IPS DF 19.7 (cell line): ENCODE results near the gene TPST1.
"Not testable (repeated sequence)": the region's sequence is repeated elsewhere in the genome, so short reads cannot be mapped to it uniquely, and the experiment has no call there.

Experiments used
- DNase-seq: peaks from one replicate; pipeline ENCODE4 v3.0.0-alpha.2; 2013; ENCODE audit warnings: low read depth, low spot score

The TPST1 gene

GRCh38 chr7:66331883-66332282 is 126.7 kb downstream of the TPST1 start:
- DNase-seq: no peak

GRCh38 chr7:66333443-66333842 is 128.3 kb downstream of the TPST1 start:
- no peak for DNase-seq

GRCh38 chr7:66335318-66335717 is 130.2 kb downstream of the TPST1 start:
- DNase-seq: no peak

GRCh38 chr7:66336760-66337159 is 131.6 kb downstream of the TPST1 start:
- no peak for DNase-seq

- DNase-seq: no peak
Observed at GRCh38 chr7:66339141-66339540, 134.0 kb downstream of the TPST1 start.

GRCh38 chr7:66344166-66344565 is 139.0 kb downstream of the TPST1 start:
- no peak for DNase-seq

GRCh38 chr7:66348531-66348930 is 143.4 kb downstream of the TPST1 start:
- no peak for DNase-seq

- DNase-seq: no peak
Observed at GRCh38 chr7:66348959-66349358, 143.8 kb downstream of the TPST1 start.

- DNase-seq: no peak
Observed at GRCh38 chr7:66352071-66352470, 146.9 kb downstream of the TPST1 start.

DNA sequence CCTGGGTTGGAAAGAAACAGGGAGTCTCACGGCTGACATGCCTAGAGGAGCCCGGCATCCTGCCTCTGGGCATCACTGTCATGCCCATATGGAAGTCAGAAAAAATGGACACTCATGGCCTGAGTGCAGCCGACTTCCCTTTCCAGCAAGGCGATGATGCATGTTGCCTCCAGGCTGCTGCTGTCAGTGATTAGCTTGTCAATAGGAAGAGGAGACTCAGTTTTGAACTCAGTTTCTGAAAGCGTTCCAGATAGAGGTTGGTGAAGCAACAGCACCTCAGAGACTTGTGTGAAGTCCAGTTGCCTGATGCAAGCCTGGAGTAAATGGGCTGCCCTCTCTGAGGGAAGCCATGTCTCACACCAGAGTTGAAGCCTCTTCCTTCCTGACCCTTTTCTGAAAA is 148.4 kb downstream of the TPST1 start:
- DNase-seq: no peak

DNA sequence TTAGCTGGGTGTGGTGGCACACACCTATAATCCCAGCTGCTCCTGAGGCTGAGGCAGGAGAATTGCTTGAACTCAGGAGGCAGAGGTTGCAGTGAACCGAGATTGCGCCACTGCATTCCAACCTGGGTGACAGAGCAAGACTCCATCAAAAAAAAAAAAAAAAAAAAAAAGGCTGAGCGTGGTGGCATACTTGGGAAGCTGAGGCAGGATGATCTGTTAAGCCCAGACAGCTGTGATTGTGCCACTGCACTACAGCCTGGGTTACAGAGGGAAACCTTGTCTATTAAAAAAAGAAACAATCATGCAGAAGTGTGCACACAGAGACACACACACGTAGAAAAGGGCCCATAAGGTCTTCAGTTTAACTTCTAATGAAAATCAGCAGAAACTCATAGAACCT is 150.6 kb downstream of the TPST1 start:
- DNase-seq: no peak

DNA sequence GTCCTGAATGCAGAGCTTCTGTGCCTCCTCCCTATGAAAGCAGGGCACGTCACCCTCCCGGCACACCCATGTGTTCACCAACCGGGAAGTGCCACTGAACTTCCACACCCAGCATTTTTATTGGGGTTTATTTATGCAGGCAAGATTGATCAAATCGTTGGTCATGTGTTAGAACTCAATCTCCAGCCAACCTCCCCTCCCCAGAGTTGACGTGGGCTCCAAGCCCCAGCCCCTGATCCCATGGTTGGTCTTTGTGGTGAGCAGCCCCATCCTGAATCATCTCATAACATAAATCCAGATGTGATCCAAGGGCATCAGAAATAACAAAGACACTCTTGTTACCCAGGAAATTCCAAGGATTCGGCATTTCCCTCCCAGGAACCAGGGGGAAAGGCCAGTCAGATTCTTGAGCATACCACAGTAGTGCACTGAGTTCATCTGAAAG is 151.2 kb downstream of the TPST1 start:
- DNase-seq: no peak

DNA sequence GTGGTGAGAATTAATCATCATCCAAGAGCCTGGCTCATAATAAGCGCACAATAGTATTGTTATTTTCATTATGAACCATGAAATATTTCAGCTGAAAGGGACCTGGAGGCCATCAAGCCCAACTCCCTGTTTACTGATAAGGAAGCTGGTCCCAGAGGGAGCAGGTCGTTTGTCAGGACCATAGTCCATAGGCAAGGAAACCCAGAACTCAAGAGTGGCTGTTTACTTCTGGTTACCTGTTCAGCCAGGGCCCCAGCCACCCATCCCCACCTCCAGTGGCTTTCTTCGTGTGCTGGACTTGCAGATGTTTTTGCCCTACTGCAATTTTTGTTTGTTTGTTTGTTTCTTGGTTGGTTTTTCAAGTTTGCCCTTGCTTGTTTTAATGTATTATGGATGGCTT is 152.0 kb downstream of the TPST1 start:
- no peak for DNase-seq

DNA sequence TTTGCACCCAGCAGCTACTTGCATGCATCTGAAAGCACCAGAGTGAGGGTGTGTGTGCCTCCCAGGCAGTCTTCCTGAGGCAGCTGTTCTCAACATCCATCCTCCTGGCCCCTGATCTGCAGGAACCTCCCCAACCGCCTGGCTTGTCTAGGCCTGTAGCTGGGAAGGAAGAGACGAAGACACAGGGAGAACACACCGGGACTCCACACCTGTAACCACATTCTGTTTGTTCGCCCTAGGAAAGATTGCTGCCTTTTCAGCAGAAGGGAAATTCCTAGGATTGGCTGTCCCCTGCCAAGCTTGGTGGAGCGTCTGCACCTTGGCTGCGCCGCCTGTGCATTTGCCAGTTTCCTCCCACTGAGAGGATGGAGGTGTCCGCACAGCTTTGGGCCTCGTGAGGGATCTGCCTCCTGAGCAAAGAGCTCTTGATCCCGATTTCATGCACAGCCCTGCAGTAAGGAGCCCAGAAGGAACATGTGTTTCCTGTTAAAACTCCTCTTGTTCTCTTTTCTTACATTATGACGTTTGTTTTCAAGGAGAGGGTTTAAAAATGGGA is 154.6 kb downstream of the TPST1 start:
- no peak for DNase-seq

- no peak for DNase-seq
Observed at GRCh38 chr7:66362136-66362535, 157.0 kb downstream of the TPST1 start.

DNA sequence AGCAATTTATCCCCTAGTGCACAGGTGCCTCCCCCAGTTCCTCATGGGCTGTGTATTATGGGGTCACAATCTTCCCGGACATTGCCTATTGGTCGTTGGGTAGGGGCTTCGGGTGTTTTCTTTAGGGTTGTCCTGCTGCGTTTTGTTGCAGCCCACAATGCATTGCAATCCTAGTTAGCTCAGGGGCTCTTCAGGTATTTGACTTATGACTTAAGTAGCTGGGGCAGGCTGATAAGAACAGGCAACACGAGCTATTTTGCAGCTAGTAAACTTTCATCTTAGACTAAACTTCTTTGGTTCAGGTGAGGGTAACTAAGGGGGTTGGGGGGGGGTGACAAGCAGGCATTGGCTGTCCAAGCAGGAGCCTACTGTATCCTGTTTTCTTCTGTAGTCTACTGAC is 158.5 kb downstream of the TPST1 start:
- DNase-seq: no peak

- DNase-seq: not testable (repeated sequence)
Observed at GRCh38 chr7:66365031-66365430, 159.9 kb downstream of the TPST1 start.

GRCh38 chr7:66371096-66371824 is 166.1 kb downstream of the TPST1 start:
- DNase-seq: no peak

DNA sequence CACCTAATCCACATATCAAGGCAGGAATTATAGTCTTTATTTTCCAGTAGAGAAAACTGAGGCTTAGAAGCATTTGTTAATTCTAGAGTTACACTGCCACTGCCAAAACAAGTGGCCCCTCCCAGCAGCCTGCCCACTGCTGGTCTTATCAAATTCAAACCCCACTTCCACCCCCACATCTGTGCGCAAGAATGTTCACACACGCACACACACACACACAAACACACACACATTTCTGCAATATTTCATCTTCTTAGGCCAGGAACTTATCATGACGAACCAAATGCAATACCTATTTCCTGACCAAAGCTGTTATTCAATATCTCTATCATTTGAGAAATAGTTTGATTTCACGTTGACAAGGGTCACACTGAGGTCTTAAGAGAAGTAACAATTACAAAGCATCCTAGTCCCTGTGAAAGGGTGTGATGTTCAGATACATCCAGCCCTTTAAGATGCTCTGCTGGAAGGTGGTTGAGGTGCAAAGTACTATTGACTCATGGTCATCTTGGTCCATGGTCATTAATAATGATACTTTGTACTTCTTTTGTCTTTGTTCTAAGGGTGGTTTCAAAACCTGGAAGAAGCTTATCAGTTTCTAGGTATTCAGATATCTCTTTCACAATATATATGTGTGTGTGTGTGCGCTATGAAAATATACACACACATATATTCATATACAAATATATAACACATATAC is 169.2 kb downstream of the TPST1 start:
- DNase-seq: not testable (repeated sequence)

- DNase-seq: no peak
Observed at GRCh38 chr7:66376264-66376945, 171.3 kb downstream of the TPST1 start.

DNA sequence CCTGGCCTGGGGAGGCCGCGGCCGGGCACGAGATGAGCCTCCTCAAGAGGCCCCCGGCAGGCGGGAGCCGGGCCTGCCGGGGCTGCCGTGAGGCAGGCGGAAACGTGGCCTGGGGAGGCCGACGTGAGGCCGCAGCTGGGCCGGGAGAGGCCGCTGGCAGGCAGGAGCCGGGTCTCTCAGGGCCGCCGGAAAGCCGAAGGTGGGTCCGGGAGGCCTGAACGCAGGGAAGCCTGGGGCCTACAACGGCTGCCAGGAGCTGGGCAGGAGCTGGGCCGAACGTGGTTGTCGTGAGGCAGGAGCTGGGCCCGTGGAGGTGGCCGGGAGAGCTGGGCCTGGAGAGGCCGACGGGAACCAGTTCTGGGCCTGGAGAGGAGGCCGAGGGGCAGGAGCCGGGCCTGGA is 171.9 kb downstream of the TPST1 start:
- DNase-seq: no peak

DNA sequence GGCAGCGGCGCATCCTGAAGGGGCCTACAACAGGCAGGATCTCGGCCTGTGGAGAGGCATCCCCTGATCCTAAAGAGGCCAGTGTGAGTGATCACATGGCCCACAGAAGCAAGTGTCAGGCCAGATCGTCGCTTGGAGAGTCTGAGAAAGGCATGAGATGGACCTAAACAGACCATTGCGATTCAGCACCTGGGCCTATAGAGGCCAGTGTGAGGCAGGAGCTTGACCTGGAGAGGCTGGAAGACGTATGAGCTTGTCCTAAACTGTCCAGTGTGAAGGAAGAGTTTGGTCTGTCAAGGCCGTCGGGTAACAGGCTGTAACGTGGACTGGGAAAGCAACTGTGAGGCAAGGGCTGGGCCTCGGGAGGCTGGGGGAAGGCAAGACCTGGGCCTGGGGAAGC is 172.6 kb downstream of the TPST1 start:
- DNase-seq: no peak
